Effector CD4-positive, alpha-beta T cell (primary cell): ENCODE data around the gene ATAD3B.
"Not testable (repeated sequence)": the region's sequence is repeated elsewhere in the genome, so short reads cannot be mapped to it uniquely, and the experiment has no call there.

Experiments
- DNase-seq: peaks from one replicate; pipeline ENCODE4 v3.0.0-alpha.2; 2020

Gene ATAD3B

DNA sequence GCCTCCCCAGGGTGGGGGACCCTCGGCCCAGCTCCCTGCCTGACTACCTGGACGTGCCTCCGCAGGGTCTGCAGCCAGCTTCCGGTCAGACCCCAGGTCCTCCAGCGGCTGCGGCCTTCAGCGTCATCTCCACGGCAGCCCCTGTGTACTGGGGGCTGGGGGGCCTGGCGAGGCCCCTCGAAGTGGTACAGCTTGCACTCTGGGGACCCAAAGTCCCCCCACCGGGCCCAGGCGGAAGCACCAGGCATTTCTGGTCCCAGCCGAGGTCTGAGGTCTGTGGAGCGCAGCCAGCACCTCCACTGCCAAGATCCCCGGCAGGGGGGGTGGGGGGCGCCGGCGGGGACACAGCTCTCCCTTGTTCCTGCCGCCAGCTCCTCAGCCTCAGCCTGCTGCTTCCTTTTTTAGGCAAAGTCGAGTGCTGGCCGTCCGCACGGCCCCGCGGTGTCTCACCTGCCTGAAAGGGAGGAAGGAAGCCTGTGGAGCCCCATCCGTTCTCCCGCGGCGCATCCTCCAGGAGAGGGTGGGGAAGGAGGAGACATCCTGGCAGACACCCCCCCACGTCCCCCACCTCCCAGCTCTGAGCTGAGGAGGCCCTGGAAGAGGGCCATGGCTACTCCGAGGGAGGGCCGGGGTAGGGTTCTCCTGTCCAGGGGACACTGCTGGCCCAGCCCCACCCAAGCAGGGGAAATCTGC, 37.3 kb upstream of the ATAD3B start:
- no peak for DNase-seq

DNA sequence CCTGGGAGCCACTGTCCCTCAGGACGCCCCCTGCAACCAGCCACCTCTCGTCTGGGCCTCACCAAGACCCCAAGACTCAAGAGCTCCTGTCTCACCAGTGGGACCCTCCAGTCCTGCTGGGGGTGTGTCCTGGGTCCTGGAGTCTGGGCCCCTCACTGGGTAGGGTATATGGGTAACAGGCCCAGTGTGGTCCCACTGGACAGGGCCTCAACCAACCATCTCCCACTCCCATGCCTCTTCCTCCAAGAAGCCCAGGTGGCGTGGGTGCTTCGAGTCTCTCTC, 36.8 kb upstream of the ATAD3B start:
- no peak for DNase-seq

DNA sequence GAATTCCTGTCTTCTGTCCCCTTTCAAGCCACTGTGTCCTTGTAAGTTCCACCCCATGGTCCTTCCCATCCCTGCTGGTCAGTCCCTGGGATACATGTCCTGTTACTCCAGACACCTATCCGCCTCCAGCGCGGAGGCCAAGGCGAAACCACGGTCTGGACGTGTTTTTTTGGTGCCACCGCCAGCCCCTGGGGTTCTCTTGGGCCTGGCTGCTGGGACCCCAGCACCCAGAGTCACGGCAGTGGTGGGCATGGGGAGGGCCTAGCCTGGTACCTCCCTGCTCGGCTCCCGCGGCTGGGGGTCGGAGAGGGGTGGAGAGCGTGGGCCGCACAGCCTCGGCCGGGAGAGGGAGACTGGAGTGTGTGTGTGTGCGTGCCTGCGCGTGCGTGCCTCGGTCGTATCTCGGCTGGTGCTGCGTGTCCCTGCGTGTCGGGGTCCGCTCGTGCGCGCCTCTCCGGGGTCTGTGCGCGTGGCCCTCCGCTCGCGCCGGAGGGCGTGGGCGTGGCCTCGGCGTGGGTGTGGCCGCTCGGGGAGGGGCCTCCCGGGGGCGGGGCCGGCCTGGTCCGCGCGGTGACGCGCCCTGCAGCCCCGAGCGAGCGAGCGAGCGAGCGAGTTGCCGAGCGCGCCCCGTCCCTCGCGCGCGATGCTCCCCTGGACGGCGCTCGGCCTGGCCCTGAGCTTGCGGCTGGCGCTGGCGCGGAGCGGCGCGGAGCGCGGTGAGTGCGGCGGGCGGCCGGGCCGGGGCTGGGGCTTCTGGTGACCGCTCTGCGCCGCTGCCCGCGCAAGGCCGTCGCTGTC, 36.3 kb upstream of the ATAD3B start, which contains the start of gene VWA1:
VWA1 (plus strand) TSS at position 585 of the 798 bp plus-strand sequence; CDS start at position 644, 59 bp downstream.
- DNase-seq = no peak

DNA sequence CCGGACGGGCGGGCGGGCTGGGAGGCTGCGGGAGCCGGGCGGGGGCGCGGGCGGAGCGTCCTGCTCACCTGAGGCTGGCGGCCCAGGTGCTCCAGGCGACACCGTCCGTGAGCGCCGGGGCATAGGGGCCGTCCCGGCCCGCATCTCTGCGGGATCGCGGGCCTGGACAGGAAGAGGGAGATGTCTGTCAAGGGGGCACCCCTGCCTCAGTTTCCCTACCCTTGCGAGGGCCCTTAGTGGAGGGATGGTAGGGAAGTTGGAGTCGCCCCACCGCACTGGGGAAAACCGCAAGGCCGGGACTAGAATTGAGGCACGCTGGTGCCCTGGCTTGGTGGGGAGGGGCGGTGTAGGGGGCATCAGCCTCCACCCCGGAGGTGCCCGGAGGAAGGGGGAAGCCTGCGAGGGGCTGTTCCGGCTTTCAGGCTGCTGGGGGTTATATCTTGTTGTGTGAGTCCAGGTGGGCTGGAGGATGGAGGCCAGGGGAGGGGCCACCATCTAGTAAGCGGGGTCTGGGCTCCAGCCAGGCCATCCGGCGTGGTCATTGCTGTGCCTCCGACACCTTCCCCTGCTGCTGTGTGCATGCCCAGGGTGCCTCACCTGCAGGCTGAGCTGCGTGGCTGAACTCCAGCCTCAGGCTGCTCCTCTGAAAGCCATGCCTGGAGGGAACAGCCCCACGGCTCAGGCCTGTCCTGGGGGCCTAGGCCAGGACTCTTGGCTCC, 35.5 kb upstream of the ATAD3B start:
- no peak for DNase-seq

DNA sequence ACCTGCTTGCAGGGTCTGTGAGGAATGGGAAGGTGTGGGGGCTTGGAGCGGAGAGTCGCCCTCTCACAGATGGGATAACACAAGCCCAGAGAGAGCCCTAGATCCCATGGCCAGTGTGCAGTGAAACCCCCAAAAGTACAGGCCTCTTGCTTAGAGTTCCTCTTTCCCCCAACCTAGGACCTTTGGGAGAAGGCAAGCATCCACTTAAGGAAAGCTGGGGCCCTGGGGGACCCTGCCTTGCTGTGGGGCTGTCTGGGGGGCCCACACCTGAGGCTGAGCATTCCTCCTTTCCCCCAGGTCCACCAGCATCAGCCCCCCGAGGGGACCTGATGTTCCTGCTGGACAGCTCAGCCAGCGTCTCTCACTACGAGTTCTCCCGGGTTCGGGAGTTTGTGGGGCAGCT, 34.9 kb upstream of the ATAD3B start:
- DNase-seq = no peak

DNA sequence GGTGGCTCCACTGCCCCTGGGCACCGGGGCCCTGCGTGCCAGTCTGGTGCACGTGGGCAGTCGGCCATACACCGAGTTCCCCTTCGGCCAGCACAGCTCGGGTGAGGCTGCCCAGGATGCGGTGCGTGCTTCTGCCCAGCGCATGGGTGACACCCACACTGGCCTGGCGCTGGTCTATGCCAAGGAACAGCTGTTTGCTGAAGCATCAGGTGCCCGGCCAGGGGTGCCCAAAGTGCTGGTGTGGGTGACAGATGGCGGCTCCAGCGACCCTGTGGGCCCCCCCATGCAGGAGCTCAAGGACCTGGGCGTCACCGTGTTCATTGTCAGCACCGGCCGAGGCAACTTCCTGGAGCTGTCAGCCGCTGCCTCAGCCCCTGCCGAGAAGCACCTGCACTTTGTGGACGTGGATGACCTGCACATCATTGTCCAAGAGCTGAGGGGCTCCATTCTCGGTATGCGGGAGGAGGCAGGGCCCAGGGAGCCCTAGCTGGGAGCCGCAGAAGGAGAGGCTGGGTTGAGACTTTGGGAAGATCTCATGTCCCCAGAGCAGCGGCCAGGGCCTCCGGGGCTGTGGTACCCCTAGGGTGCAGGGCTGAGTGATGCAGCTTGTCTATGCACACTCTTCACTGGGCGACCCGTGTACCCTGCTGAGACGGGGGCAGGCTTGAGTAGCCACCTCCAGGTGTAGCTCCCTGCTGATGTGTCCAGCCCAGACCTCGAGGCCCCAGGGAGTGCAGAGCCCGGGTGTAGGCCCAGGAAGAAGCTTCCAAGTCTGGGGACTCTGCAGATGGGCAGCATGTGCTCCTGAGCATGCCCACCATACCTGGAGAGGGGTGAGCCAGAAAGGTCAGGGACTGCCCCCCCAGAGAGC, 34.3 kb upstream of the ATAD3B start:
- DNase-seq = no peak

DNA sequence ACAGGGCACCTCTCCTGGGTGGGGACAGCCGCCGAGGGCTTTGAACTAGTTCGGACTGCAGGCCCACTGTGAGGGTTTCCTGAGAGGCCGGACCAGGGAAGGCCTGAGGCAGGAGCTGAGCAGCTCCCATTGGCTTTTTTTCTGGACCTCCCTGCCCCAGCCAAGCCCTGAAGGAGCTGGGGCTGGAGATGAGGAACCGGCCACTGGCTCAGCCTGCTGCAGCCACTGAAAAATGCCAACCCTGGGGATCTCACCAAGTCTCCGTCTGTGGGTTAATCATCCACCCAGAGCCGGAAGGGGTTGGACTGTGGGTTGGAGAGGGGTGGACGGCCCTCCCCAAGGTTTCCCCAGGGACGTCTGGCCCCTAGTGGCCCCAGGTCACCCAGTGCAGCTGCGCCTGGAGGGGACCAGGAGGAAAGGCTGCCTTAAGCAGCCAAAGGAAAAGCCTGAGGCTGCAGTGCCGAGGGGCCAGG, 33.6 kb upstream of the ATAD3B start:
- no peak for DNase-seq

DNA sequence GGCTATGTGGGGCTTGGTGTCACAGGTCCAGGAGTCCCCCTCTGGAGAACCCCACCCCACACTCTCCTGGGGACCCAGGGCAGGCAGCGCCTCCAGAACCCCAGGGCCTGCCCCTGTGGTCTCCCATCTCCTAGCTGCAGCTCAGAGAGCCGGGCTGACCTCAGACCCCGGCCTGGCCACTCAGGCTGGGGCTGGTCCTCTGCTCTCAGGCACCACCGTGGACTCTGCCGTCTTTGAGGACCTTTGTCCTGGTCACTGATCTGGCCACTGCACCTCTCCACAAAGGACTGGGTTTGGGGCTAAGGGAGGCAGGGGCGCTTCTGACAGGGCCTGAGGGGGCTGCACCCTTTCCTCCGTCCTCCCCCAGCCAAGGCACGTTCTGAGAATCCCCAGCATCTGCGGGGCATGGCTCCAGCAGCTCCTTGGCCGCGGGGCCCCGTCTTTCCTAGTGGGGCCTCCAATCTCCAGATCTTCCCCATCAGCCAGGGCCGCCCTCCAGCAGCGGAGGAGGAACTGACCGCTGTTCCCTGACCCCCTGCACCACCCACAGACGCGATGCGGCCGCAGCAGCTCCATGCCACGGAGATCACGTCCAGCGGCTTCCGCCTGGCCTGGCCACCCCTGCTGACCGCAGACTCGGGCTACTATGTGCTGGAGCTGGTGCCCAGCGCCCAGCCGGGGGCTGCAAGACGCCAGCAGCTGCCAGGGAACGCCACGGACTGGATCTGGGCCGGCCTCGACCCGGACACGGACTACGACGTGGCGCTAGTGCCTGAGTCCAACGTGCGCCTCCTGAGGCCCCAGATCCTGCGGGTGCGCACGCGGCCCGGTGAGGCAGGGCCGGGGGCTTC, 32.8 kb upstream of the ATAD3B start:
- no peak for DNase-seq

DNA sequence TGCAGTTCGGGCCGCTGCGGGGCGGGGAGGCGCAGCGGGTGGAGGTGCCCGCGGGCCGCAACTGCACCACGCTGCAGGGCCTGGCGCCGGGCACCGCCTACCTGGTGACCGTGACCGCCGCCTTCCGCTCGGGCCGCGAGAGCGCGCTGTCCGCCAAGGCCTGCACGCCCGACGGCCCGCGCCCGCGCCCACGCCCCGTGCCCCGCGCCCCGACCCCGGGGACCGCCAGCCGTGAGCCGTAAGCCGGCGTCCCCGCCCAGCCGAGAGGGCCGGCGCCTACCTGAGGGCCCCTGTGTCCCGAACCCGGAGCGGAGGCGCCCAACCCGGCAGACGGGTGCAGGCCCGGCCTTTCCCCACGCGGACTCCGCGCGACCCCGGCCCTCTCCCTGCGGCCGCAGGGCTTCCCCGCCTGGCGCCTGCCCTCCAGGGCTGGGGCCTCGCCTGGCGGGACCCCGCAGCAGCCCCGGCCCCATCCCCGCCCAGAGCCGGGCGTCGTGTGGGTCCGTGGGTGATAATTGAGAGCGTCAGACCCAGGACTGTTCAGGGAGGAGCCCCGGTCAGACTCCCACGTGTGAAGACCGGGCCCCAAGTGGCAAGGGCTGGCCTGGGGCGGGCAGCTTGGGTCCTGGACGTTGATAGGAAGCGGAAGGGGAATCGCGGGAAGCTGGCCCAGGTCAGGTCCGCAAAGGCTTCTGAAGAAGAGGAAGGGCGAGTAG, 31.9 kb upstream of the ATAD3B start:
- DNase-seq = no peak

DNA sequence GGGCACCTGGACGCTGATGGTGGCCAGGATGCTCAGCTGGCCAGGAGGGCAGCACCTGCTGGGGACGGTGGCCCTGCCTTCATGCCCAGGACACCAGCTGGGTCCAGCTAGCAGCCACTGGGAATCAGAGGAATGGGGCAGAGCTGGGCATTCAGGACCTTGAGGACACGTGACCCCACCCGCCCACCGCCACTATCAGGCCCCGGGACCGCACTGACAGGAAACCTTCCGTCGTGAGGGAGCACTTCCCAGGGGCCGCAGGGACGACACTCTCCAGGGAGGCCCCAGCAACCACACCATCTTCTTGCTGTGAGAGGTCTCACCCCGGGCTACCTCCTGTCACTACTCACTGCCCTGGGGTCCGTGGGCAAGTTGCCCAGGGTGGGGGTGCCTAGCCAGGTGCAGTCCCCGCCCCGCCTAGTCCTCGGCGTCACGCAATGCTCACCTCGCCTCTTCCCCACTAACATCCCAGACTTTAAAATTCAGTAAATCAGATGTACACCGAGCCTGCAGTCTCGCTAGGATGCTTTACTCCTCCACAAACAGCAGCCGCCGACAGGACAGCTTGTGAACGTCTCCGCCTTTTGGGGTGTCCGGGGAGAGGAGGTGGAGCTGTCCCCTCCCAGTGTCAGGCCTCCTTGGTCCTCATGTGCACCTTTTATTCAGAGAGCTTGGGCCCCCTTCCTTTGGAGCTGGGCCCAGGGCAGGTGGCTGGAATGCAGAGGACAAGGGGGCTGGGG, 31.1 kb upstream of the ATAD3B start:
- DNase-seq = no peak

DNA sequence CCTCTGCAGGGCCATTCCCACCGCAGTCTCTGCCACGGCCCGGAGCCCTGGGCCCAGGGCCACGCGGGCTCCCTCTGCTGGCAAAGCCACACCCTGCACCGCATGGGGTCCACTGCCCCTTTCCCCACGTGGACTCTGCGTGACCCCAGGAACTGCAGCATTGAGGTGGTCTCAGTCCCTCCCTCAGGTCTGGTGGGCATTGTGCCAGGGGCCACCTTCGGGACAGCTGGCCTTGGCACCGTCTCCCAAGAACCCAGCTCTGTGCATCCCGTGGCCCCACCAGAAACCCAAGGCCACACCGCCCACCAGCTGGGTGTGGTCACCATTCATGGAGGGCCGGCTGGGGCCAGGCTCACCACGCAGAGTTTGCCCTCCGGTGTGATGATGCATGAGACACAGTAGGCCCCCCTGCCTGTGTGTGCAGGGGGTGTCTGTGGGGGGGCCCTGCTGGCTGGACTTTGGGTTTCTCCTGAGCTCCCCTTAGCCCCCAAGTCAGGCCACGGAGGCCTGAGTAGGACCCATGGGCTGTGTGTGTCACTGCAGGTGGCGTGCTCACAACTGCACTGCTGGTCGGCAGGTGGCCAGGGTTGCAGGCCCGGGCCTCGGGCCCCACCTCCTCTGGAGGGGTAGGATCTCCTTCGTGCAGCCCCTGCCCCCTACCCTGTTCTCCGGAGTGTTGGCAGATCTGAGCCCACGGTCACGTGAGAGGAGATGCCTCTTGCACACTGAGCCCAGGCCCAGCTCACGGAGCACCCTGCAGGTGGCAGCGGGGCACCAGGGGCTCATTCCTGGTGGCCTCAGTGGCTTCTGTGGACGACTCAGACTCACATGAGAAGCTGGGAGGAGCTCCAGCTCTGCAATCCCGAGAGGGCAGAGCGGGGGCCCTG, 30.3 kb upstream of the ATAD3B start:
- peak; percentile 36 for DNase-seq

DNA sequence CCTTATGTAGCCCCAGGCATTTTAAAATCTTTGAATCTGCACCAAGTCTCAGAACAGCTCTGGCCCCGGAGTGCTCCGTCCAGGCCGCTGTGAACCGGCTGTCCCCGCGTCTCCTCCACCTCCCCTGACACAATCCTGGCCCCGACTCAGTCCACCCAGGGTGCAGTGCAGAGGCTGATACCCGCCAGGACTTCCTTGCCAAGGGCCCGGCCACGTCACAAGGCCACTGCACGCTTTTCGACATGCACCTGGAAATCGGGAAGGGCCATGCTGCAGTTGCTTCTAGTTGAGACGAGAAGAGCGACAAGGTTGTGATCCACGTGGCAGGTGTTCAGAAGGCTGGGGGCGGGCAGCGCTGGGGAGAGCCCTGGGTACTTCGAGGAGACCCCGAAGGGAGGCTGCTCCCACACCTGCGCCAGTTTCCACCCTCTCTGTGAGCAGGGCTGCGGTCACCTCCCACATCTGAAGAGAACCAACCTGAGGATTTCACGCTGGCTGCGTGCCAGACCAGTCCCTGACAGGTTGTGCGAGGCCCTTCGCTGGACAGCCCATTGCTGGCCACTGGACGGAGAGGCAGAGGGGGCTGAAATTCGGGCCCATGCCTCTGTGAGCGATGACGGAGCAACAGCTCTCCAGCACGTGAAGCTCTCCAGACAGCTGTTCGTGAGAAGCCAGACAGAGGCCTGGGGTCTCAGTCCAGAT, 29.3 kb upstream of the ATAD3B start:
- DNase-seq = no peak

DNA sequence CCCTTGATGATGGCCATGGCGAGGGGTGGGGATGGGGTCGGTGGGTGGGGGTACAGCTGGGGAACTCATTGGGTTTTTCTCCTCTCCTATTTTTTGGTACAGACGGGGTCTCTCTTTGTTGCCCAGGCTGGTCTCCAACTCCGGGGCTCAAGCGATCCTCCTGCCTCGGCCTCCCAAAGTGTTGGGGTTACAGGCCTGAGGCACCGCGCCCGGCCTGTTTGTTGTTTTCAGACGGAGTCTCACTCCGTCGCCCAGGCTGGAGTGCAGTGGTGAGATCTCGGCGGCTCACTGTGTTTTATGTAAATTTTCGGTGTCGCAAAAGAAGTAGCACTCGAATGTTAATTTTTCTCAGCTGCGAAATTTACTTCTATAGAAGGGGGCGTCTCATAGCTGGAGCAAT, 24.9 kb upstream of the ATAD3B start:
- DNase-seq = not testable (repeated sequence)

DNA sequence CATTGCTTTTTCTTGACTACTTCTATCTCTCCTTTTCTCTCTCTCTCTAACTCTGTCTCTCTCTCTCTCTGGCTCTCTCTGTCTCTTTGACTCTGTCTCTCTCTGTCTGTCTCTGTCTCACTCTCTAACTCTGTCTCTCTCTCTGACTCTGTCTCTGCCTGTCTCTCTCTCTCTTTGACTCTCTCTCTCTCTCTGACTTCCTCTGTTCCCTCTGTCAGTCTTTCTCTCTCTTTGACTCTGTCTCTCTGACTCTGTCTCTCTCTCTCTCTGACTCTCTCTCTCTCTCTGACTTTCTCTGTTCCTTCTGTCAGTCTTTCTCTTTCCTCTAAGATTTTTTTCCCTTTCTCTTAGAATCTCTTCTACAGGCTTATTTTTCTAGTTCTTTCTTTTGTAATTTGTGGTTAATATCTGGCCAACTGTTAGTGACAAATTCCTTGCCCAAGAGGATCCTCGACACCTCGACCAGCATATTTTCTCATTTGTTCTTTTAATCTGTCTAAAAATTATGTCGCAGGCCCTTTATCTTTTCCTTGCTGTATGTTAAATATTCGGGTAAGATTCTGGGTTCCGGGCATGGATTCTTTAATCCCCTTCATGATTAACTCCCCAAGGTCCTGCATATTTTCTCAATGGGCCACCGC, 22.3 kb upstream of the ATAD3B start, which contains the start of gene ATAD3C:
ATAD3C (plus strand) TSS at position 591 of the 641 bp plus-strand sequence. CDS start 995 bp downstream, outside the sequence.
- no peak for DNase-seq

DNA sequence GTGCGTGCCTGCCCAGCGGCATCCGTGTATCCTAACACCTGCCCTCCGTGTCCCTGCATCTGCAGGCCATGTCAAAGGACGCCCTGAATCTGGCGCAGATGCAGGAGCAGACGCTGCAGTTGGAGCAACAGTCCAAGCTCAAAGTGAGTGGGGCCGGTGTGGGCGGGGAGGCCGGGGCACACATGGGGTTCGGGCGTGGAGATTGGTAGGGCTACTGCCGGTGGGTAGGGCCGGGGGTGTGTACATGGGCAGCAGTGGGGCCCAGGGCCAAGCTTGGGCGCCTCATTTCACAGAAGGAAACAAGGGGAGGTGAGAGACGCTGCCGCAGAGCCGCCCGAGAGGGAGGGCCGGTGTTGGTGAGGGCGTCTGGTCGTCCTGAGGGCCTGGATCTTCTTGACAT, 20.9 kb upstream of the ATAD3B start:
- DNase-seq = not testable (repeated sequence)

DNA sequence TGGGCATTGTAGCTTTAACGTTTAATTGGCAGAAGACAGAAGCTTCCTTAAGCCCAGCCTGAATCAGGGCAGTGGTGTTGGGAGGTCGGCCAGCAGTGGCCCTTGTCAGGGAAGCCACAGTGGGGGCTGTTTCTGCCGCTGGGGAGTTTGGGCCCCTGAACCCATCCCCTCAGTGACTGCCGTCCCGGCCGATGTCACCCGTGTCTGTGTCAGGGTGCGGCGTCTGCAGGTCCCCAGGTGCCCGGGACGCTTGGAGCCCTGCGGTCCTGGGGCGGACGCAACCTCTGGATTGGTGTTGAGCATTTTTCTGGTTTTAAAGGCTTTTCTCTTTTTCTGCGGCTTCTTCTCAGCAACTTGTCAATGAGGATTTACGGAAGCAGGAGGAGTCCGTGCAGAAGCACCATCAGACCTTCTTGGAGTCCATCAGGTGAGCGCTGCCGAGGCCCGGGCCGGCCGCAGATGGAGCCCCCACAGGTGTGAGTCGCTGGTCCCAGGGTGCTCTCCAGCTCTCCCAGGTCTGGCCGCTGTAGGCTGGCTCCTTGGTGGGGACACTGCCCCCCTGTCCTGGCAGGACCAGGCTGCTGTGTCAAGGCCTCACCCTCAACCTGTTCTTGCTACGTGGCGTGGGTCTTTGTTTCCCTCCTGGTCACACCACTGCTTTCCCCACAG, 19.7 kb upstream of the ATAD3B start:
- no peak for DNase-seq

DNA sequence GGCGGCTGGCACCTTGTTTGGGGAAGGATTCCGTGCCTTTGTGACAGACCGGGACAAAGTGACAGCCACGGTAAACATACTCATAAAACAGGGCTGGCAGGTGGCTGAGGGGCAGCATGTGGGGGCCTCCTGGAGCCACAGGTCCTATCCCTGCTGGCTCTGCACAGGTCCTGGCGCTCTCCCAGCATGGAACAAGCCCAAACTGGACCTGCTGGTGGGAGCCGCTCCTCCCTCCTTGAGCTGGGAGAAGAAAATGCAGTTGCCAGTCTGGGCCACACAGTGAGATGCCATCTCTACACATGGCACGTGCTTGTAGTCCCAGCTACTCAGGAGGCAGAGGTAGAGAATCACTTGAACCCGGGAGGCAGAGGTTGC, 19.2 kb upstream of the ATAD3B start:
- DNase-seq = not testable (repeated sequence)
